ENCODE data around the gene ECE1.

DNA sequence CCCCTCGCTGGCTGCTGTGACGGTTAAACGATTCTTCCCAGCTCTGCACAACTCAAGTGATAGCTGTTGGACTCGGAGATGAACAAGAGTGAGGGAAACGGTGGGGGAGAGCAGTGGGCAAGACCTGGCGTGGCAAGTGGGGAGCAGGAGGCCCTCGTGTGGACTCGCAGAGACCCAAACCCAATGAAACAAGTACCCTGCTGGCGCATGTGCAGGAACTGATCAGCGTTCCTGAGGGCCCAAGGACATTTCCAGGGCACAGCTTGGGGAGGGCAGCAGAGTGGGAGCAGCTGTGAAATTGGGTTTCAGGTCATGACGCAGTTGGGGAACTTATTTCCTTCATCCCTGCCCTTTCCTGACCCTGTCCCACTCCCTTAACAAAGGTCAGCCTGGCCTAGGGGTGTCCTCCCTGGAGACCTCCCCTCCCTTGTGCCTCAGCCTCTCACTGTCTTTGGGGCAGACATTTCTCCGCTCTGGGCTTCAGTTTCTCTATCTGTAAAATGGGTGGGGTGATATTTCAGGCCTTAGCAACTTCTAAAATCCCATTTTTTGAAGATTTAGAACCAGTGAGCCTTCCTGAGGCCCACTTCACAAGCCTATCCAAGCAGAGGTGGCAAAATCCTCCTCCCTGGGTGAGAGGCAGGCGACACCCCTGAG lies 27.9 kb upstream of the ECE1 start:
- TF ChIP-seq, protein P1, sequence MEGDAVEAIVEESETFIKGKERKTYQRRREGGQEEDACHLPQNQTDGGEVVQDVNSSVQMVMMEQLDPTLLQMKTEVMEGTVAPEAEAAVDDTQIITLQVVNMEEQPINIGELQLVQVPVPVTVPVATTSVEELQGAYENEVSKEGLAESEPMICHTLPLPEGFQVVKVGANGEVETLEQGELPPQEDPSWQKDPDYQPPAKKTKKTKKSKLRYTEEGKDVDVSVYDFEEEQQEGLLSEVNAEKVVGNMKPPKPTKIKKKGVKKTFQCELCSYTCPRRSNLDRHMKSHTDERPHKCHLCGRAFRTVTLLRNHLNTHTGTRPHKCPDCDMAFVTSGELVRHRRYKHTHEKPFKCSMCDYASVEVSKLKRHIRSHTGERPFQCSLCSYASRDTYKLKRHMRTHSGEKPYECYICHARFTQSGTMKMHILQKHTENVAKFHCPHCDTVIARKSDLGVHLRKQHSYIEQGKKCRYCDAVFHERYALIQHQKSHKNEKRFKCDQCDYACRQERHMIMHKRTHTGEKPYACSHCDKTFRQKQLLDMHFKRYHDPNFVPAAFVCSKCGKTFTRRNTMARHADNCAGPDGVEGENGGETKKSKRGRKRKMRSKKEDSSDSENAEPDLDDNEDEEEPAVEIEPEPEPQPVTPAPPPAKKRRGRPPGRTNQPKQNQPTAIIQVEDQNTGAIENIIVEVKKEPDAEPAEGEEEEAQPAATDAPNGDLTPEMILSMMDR (IDR thresholded peaks at IDR 0.05 in 8 of 11, conservative IDR thresholded peaks at IDR 0.05 in 3 of 11): no peak
- TF ChIP-seq POLR2AphosphoS5 (IDR thresholded peaks at IDR 0.05): no peak

Data from spleen (tissue), 7 donors.